B cell (primary cell): ENCODE results near the gene STOML1.

Experiments used
- EZH2 ChIP-seq: IDR thresholded peaks from 2 replicates; pipeline ENCODE4 v1.6.1; 2012; ENCODE audit warnings: borderline replicate concordance, low read depth, mild to moderate bottlenecking, moderate library complexity, low read length; ENCODE audit not compliant: insufficient read depth, poor library complexity, severe bottlenecking
- TF ChIP-seq, protein P1 (sequence below): fragments of 200-600 bp; IDR thresholded peaks from one replicate; pipeline ENCODE4 v1.8.0; 2022; ENCODE audit warnings: antibody characterized with exemption, mild to moderate bottlenecking

DNA sequence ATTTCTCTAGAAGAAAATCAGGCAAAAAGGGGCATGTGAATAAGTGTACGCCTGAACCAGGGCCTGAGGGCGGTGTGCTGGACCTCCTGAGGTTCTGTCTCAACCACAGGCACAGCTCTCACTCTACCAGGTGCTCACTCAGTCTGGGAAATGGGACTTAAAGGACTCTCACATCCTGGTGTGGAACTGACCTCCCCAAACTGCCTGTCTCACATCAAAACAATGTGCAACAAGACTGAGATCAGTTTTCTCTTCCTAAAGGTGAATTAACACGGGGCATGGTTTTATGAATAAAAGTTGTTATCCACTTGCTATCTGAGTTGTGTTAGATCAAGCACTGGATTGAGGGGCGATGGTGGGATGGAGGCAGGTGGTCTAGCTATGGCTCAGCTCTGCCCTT is 4.8 kb downstream of the STOML1 start:
- TF ChIP-seq, protein P1, sequence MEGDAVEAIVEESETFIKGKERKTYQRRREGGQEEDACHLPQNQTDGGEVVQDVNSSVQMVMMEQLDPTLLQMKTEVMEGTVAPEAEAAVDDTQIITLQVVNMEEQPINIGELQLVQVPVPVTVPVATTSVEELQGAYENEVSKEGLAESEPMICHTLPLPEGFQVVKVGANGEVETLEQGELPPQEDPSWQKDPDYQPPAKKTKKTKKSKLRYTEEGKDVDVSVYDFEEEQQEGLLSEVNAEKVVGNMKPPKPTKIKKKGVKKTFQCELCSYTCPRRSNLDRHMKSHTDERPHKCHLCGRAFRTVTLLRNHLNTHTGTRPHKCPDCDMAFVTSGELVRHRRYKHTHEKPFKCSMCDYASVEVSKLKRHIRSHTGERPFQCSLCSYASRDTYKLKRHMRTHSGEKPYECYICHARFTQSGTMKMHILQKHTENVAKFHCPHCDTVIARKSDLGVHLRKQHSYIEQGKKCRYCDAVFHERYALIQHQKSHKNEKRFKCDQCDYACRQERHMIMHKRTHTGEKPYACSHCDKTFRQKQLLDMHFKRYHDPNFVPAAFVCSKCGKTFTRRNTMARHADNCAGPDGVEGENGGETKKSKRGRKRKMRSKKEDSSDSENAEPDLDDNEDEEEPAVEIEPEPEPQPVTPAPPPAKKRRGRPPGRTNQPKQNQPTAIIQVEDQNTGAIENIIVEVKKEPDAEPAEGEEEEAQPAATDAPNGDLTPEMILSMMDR = no peak
- TF ChIP-seq EZH2 = no peak
